HG03135 (cell line): ENCODE data around the gene ASGR1.
"Not testable (repeated sequence)": the region's sequence is repeated elsewhere in the genome, so short reads cannot be mapped to it uniquely, and the experiment has no call there.

ENCODE experiments used
- ATAC-seq: cut with Tn5 transposase; IDR thresholded peaks from one replicate; pipeline ENCODE4 v1.9.1; 2021; ENCODE audit warnings: mild to moderate bottlenecking, moderate library complexity; ENCODE audit not compliant: unreplicated experiment

The ASGR1 gene

GRCh38 chr17:7168841-7169564 is 10.2 kb downstream of the ASGR1 start:
- ATAC-seq = not testable (repeated sequence)

GRCh38 chr17:7167832-7168231 is 11.3 kb downstream of the ASGR1 start:
- ATAC-seq = no peak

GRCh38 chr17:7166873-7167272 is 12.3 kb downstream of the ASGR1 start:
- no peak for ATAC-seq

GRCh38 chr17:7159571-7159970 is 19.6 kb downstream of the ASGR1 start:
- not testable (repeated sequence) for ATAC-seq

- not testable (repeated sequence) for ATAC-seq
These were observed 20.7 kb downstream of the ASGR1 start for GRCh38 chr17:7158424-7158823.

GRCh38 chr17:7156342-7156940 is 22.7 kb downstream of the ASGR1 start:
- no peak for ATAC-seq

GRCh38 chr17:7147772-7148171 is 31.4 kb downstream of the ASGR1 start:
- ATAC-seq = no peak

- ATAC-seq = no peak
These were observed 33.1 kb downstream of the ASGR1 start for GRCh38 chr17:7146115-7146514.

GRCh38 chr17:7144213-7144612 is 35.0 kb downstream of the ASGR1 start:
- ATAC-seq = no peak

- ATAC-seq = no peak
These were observed 37.3 kb downstream of the ASGR1 start for GRCh38 chr17:7141824-7142223.

- ATAC-seq = no peak
These were observed 39.8 kb downstream of the ASGR1 start for GRCh38 chr17:7139400-7139799.

- ATAC-seq = no peak
These were observed 40.3 kb downstream of the ASGR1 start for GRCh38 chr17:7138800-7139381.

GRCh38 chr17:7137171-7137943 is 41.8 kb downstream of the ASGR1 start:
- ATAC-seq = no peak

GRCh38 chr17:7136266-7136877 is 42.8 kb downstream of the ASGR1 start:
- ATAC-seq = no peak

GRCh38 chr17:7133916-7134315 is 45.3 kb downstream of the ASGR1 start:
- ATAC-seq = no peak

- ATAC-seq = no peak
These were observed 45.7 kb downstream of the ASGR1 start for GRCh38 chr17:7133424-7133823.

- ATAC-seq = peak; percentile 77
These were observed 46.6 kb downstream of the ASGR1 start for GRCh38 chr17:7132511-7133094.

- ATAC-seq = no peak
These were observed 47.8 kb downstream of the ASGR1 start for GRCh38 chr17:7131423-7131791.

GRCh38 chr17:7130621-7131422 is 48.3 kb downstream of the ASGR1 start:
- ATAC-seq = no peak

- ATAC-seq = no peak
These were observed 49.9 kb downstream of the ASGR1 start for GRCh38 chr17:7129311-7129710.
